Breast epithelium (tissue), 3 donors: ENCODE results near the gene METTL17.
"Not testable (repeated sequence)": the region's sequence is repeated elsewhere in the genome, so short reads cannot be mapped to it uniquely, and the experiment has no call there.

Source experiments
- POLR2A ChIP-seq: fragments of 450-650 bp; IDR thresholded peaks from one replicate; pipeline ENCODE4 v1.6.1; 2016; ENCODE audit warnings: antibody characterized with exemption, mild to moderate bottlenecking, moderate library complexity
- POLR2AphosphoS5 ChIP-seq, 3 donors: sonication (generic); formaldehyde crosslinking; IDR thresholded peaks; one replicate each; pipeline ENCODE4 v1.6.1; 2017; ENCODE audit warnings: antibody characterized with exemption in 3 of 3

GRCh38 chr14:20954736-20955537, 34.8 kb upstream of the METTL17 start, which contains the start of gene RNASE2:
- not testable (repeated sequence) for TF ChIP-seq POLR2AphosphoS5 (IDR thresholded peaks at IDR 0.05); POLR2A
